Kidney glomerular epithelial cell (primary cell): ENCODE results near the gene ZNF324B.
"Not testable (repeated sequence)": the region's sequence is repeated elsewhere in the genome, so short reads cannot be mapped to it uniquely, and the experiment has no call there.

Experiments
- DNase-seq: peaks from one replicate; lab custom pipeline; 2025; lab: John Stamatoyannopoulos, UW

The ZNF324B gene

DNA sequence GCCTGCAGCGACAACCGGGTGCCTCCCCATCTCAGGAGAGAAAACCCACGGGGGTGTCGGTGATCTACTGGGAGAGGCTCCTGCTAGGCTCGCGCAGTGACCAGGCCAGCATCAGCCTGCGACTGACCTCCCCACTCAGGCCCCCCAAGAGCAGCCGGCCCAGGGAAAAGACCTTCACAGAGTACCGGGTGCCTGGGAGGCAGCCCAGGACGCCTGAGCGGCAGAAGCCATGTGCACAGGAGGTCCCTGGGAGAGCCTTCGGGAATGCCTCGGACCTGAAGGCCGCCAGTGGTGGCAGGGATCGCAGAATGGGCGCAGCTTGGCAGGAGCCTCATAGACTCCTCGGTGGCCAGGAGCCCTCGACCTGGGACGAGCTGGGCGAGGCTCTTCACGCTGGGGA lies 3.9 kb downstream of the ZNF324B start:
- DNase-seq = no peak

DNA sequence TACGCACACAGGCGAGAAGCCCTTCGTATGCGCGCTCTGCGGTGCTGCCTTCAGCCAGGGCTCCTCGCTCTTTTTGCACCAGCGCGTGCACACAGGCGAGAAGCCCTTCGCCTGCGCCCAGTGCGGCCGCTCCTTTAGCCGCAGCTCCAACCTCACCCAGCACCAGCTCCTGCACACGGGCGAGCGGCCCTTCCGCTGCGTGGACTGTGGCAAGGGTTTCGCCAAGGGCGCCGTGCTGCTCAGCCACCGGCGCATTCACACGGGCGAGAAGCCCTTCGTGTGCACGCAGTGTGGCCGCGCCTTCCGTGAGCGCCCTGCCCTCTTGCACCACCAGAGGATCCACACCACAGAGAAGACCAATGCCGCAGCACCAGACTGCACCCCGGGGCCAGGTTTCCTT lies 4.7 kb downstream of the ZNF324B start:
- no peak for DNase-seq

- peak; percentile 24 for DNase-seq
These were observed 8.6 kb downstream of the ZNF324B start for GRCh38 chr19:58460039-58460438.

DNA sequence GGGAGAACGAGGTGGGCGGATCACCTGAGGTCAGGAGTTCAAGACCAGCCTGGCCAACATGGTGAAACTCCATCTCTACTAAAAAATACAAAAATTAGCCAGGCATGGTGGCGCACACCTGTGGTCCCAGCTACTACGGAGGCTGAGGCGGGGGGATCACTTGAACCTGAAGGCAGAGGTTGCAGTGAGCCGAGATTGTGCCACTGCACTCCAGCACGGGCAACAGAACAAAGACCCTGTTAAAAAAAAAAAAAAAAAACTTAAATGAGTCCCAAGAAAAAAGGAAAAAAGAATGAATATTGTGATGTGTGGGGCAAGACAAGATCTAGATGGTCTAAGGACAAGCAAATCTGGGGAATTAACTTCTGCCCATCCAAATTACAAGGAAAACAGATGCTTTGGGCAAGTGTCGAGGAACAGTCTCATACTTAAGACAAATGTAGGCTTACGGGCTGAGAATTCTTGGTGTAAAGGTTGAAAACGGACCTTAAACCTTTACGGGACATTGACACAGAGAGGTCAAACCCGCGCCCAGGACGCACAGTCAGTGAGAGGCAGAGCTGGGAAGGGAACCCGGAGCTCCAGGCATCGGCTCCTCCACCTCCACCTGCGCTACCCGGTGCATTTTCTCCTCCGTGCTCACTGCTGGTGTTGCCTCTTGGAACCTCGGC lies 14.8 kb downstream of the ZNF324B start:
- DNase-seq = no peak

GRCh38 chr19:58466760-58467589 lies 15.6 kb downstream of the ZNF324B start, which contains the start of gene ZNF324:
Gene ZNF324, plus strand, starts transcription at chr19:58467080. Its CDS starts 2,106 bp downstream, at chr19:58469186.
- DNase-seq = peak; percentile 86

GRCh38 chr19:58468216-58468839 lies 16.9 kb downstream of the ZNF324B start:
- DNase-seq = no peak

GRCh38 chr19:58469241-58470013 lies 18.0 kb downstream of the ZNF324B start:
- DNase-seq = no peak

- DNase-seq = not testable (repeated sequence)
These were observed 19.6 kb downstream of the ZNF324B start for GRCh38 chr19:58470837-58471543.

- DNase-seq = no peak
These were observed 20.3 kb downstream of the ZNF324B start for GRCh38 chr19:58471736-58472135.

- DNase-seq = no peak
These were observed 22.4 kb downstream of the ZNF324B start for GRCh38 chr19:58473775-58474174.

GRCh38 chr19:58474291-58474996 lies 23.0 kb downstream of the ZNF324B start:
- DNase-seq = peak; percentile 78

DNA sequence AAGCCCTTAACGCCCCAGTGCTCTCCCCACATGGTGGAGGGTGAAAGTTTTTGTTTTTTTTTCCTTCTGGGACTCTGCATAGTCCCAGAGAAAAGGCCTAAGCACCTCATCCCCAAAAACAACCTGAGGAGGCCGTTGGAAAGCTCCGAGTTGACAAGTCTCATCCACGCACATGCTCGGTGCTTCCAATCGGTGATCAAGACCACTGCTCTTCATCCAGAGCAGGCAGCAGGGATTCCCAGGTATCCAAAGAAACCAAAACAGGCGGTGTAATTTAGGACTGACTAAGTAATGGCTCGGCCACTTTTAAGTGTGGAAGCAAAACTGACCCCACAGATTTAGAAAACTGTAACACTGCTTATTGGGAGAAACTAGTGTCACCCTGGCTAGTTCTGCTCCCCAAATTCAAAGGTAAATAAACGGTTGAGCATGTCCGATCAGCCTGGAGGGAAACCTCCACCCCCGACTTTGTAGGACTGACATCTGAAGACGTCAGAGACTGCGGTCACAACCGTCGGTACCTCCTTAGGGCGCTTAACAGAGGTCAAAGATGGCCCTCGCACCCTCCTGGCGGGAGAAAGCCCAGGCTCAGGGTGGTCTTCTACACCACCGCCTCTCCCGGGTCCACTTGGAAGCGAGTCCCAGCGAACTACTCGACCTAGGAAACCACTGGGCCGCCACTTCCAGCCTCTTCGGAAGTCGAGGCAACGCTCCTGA lies 23.7 kb downstream of the ZNF324B start:
- no peak for DNase-seq

GRCh38 chr19:58475714-58476497 lies 24.5 kb downstream of the ZNF324B start, which contains the start of gene ZNF446:
Gene ZNF446, plus strand, starts transcription at chr19:58476352. Its CDS starts 867 bp downstream, at chr19:58477219.
- peak; percentile 96 for DNase-seq

GRCh38 chr19:58476498-58477015 lies 25.1 kb downstream of the ZNF324B start:
- DNase-seq = no peak

DNA sequence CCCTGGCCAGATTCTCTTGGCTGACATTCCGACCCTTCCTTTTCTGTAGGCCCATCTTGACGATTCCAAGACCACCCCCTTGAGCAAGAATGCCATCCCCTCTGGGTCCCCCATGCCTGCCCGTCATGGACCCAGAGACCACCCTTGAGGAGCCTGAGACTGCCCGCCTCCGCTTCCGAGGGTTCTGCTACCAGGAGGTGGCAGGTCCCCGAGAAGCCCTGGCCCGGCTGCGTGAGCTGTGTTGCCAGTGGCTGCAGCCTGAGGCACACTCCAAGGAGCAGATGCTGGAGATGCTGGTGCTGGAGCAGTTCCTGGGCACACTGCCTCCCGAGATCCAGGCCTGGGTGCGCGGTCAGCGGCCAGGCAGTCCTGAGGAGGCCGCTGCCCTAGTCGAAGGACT lies 25.7 kb downstream of the ZNF324B start:
- no peak for DNase-seq

DNA sequence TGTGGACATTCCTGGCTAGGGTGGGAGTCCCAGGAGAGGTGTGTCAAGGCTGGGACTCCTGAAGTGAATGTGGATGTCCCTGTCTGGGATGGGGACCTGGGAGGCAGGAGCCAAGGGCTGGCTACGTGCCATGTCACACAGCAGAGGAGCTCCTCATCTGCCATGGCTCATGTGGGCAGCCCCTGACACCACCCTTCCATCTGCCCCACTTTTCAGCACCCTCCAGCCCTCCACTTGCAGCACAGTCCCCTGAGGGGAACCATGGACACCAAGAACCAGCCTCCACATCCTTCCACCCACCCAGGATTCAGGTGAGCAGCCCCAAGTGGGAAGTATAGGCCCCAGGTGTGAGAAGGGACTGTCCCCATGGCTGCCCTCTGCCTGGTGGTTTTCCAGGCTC lies 26.4 kb downstream of the ZNF324B start:
- DNase-seq = no peak

DNA sequence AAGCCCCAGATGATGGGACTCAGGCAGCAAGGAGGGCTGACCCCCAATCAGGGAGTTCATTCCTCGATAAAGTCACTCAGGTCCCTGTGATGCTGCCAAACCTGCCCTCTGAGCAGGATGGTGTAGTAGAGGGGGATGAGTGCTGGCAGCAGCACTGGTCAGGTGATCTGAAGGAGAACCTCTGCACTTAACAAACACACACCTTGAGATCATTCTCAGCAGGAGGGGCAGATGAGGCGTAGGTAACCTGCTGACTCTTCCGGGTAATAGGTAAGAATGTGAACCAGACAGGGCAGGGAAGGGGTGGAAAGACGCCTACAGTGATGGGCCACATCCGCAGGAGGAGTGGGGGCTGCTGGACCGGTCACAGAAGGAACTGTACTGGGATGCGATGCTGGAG lies 27.9 kb downstream of the ZNF324B start:
- DNase-seq = no peak

DNA sequence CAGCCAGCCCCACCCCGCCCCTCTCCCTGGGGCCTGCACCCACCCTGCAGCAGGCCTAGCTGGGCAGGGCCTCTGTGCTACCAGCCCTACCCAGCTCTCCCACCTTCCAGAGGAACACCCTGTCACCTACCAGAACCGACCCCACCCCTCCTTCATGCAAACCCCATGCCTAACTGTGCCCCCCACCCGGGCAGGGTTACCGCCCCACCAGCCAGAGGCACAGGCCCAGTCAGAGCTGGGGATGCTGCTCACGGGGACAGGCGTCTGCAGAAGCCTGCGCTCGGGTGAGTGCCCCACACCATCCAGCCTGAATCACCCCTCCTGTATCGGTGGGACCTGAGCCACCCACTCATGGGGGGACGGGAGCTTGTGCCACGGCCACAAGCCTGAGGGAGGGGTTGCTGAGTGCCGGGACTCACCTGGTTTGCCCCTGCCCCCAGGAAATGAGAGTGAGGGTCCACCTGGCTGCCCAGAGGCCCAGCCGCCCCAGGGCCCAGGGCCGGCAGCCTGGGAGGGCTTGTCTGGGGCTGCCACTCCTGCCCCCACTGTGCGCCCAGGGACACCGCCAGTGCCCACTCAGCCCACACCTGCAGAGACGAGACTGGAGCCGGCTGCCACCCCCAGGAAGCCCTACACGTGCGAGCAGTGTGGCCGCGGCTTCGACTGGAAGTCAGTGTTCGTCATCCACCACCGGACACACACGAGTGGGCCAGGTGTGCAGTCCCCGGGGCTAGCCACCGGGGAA lies 28.5 kb downstream of the ZNF324B start:
- no peak for DNase-seq
